LNCaP clone FGC (cell line): ENCODE results near the gene SLC25A22.

ENCODE experiments used
- DNase-seq: peaks from one replicate; pipeline ENCODE4 v3.0.0-alpha.2; 2011; ENCODE audit warnings: low read depth
- H3K4me3 ChIP-seq: 2 replicates; pipeline ENCODE4 v1.5.1; 2011; ENCODE audit warnings: mild to moderate bottlenecking, low read depth, low read length, control low read depth
- TF ChIP-seq, protein P1 (sequence below): IDR thresholded peaks from 2 replicates; pipeline ENCODE4 v1.5.1; 2012; ENCODE audit warnings: mild to moderate bottlenecking; ENCODE audit not compliant: control insufficient read depth, insufficient read depth; ENCODE audit errors: extremely low read depth

The SLC25A22 gene

GRCh38 chr11:804599-804964 is 6.5 kb upstream of the SLC25A22 start:
- H3K4me3 ChIP-seq: peak overlapping the region; percentile 74
- TF ChIP-seq, protein P1, sequence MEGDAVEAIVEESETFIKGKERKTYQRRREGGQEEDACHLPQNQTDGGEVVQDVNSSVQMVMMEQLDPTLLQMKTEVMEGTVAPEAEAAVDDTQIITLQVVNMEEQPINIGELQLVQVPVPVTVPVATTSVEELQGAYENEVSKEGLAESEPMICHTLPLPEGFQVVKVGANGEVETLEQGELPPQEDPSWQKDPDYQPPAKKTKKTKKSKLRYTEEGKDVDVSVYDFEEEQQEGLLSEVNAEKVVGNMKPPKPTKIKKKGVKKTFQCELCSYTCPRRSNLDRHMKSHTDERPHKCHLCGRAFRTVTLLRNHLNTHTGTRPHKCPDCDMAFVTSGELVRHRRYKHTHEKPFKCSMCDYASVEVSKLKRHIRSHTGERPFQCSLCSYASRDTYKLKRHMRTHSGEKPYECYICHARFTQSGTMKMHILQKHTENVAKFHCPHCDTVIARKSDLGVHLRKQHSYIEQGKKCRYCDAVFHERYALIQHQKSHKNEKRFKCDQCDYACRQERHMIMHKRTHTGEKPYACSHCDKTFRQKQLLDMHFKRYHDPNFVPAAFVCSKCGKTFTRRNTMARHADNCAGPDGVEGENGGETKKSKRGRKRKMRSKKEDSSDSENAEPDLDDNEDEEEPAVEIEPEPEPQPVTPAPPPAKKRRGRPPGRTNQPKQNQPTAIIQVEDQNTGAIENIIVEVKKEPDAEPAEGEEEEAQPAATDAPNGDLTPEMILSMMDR: no peak
- DNase-seq: no peak

GRCh38 chr11:803770-804598 is 5.9 kb upstream of the SLC25A22 start:
- peak overlapping the region; percentile 74 for H3K4me3 ChIP-seq
- DNase-seq: no peak
- TF ChIP-seq, protein P1: no peak

- TF ChIP-seq, protein P1: no peak
- no peak for DNase-seq
- H3K4me3 ChIP-seq: no peak overlapping the region
These were observed 5.3 kb upstream of the SLC25A22 start for GRCh38 chr11:803467-803742.

DNA sequence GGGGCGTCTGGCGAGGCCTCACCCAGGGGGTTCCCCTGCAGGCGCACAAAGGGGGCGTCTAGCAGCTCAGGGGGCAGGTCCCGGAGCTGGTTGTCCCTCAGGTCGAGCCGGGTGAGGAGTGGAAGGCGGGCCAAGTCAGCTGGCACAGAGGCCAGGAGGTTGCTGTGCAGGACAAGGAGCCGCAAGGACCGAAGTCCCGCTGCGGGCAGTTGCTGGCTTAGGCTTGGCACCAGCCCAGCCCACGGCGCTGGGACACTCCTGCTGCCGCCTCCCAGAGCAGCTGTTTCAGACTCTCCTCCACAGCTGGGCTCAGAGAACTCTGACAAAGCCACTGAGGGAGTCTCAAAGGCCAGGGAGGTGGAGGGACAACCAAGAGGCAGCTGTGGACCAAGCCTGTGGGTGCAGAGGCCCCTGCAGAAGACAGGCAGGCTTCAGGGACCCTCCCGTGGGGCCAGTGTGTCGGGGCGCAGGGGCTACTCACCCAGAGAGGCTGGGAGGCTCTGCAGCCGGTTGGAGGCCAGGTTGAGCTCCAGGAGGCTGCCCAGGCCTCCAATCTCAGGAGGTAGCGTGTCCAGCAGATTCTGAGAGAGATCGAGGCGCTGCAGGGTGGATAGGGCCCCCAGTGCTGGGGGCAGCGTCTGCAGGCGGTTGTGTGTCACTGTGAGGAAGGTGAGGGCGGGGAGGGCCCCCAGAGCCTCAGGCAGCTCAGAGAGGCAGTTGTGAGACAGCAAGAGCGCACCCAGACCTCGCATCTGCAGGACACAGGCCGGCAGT is 4.8 kb upstream of the SLC25A22 start:
- no peak for DNase-seq
- TF ChIP-seq, protein P1: no peak
- H3K4me3 ChIP-seq: no peak overlapping the region

GRCh38 chr11:802018-802617 is 4.0 kb upstream of the SLC25A22 start:
- H3K4me3 ChIP-seq: no peak overlapping the region
- DNase-seq: no peak
- TF ChIP-seq, protein P1: no peak

GRCh38 chr11:801097-801780 is 3.2 kb upstream of the SLC25A22 start:
- no peak overlapping the region for H3K4me3 ChIP-seq
- TF ChIP-seq, protein P1: no peak
- no peak for DNase-seq
